GM12865 (cell line): Measurements from ENCODE around the gene ZBTB47.

Experiments used
- DNase-seq: peaks from one replicate; pipeline ENCODE4 v3.0.0; 2010; ENCODE audit warnings: low read depth
- H3K4me3 ChIP-seq: 2 replicates; pipeline ENCODE4 v1.5.1; 2011; ENCODE audit warnings: mild to moderate bottlenecking, low read depth, low read length, control low read depth
- TF ChIP-seq, protein P1 (sequence below): IDR thresholded peaks from 2 replicates; pipeline ENCODE4 v1.5.1; 2011; ENCODE audit warnings: low read length, control low read depth, low read depth, inconsistent platforms; ENCODE audit not compliant: insufficient read depth; ENCODE audit errors: missing control alignments

Gene ZBTB47

DNA sequence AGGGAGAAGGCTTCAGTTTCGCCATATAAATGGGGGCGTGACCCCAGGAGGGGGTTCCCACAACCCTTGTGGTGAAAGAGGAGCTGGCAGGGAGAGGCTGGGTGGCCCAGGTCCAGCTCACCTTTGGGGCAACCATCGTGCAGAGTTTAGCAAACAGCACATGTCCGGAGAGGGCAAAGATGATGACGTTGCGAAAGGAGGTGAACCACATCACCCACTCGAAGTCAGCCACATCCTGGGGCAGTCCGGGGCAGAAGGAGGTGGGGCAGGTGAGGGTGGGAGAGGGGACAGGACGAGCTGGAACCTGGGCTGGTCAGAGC lies 45.4 kb downstream of the ZBTB47 start:
- H3K4me3 ChIP-seq, result no peak overlapping the region
- TF ChIP-seq, protein P1, sequence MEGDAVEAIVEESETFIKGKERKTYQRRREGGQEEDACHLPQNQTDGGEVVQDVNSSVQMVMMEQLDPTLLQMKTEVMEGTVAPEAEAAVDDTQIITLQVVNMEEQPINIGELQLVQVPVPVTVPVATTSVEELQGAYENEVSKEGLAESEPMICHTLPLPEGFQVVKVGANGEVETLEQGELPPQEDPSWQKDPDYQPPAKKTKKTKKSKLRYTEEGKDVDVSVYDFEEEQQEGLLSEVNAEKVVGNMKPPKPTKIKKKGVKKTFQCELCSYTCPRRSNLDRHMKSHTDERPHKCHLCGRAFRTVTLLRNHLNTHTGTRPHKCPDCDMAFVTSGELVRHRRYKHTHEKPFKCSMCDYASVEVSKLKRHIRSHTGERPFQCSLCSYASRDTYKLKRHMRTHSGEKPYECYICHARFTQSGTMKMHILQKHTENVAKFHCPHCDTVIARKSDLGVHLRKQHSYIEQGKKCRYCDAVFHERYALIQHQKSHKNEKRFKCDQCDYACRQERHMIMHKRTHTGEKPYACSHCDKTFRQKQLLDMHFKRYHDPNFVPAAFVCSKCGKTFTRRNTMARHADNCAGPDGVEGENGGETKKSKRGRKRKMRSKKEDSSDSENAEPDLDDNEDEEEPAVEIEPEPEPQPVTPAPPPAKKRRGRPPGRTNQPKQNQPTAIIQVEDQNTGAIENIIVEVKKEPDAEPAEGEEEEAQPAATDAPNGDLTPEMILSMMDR, result no peak
- peak; percentile 9 for DNase-seq

DNA sequence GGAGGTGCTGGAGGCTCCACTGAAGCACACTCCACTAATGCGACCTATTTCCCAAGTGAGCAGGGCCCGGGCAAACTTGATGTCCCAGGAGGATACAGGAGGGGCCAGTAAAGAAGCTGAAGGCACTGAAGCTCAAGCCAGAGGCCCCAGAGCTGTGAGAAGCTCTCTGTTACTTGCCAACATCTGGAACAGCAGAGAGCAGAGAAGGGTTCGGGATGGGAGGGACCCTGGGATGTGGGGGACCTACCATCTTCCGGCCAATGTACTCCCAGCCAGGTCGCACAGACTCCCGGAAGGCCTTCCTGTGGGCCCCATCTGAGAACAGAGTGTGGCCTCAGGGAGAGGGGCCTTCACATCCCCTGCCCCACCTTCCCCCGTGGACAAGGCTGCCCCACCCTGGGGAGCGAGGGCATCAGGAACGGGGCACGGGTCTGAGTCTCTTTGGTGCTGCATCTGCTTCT lies 46.0 kb downstream of the ZBTB47 start:
- no peak for DNase-seq
- H3K4me3 ChIP-seq, result no peak overlapping the region
- TF ChIP-seq, protein P1, result no peak

DNA sequence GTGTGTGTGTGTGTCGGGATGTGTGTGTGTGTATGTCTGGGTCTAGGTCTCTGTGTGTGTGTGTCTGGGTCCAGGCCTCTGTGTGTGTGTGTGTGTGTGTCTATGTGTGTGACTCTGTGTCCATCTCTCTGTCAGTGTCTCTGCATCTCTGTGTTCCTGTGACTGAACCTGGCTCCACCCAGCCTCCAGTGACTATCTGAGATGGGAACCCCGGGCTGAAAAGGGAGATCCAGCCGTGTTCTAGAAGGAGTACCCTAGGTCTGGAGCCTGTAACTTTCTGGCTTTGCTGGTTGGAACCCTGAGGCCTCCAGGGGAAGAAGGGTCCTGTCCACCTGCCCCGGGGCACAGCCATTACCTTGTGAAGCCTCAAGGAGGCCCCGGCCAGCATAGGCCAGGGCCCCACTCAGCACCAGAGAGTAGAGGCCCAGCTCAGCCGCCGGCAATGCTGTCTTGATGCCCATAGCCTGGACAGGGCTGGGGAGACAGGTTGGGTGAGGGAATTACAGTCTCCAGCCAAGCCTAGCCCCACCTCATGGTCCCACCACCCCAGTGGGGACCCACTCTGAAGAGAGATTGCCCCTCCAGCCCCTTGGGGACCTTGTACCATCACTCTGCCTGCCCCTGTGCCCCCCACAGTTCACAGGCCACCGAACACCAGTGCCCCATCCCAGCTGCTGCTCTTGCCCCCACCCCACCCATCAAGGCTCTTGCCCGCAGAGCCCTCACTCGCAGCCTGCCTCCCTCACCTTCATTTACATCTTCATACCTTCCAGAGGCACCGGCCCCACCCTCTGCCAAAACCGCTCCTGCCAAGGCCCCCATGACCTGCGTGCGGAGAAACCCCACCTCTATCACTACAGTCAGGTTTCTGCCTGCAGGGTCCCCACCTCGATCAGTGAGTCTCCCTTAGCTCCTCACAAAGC lies 47.1 kb downstream of the ZBTB47 start:
- TF ChIP-seq, protein P1, result no peak
- no peak for DNase-seq
- no peak overlapping the region for H3K4me3 ChIP-seq

DNA sequence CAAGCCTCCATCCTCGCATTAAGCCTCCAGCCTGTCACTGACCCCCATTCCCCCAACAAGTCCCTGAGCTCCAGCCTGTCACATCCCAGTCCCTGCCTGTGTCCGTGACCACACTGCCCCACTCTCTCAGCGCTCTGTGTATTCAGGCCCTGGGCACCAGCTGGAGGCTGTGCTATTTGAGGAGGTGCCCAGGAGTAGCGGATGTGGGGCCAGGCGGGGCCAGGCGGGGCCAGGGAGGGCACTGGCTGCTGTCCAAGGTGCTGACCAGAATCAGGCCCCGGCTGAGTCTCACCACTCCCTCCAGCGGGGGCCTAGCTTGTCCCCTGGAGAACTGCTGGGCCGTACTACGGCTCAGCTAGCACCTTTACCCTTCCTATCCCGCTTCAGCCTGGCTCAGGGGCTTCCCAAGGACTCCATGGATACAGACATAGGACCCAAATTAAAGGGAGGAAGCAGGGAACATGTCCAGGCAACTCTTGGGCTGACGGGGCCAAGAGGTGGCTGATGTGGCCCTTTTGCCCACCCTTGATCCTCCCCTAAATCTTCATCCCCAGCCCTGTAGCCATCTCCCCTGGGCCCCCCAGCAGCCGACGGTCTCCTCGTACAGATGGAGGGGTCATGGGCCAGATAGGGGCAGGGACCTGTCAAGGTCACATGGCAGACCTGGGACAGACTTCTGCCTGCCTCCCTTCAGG lies 48.0 kb downstream of the ZBTB47 start:
- TF ChIP-seq, protein P1, result no peak
- no peak overlapping the region for H3K4me3 ChIP-seq
- peak; percentile 51 for DNase-seq

GRCh38 chr3:42702066-42702951 lies 48.8 kb downstream of the ZBTB47 start, which contains the start of gene HHATL:
Gene HHATL (minus strand): TSS chr3:42702798. CDS start chr3:42700826, 1,972 bp downstream.
- no peak within 1 kb of the TSS for H3K4me3 ChIP-seq
- TF ChIP-seq, protein P1, result no peak
- no peak for DNase-seq

DNA sequence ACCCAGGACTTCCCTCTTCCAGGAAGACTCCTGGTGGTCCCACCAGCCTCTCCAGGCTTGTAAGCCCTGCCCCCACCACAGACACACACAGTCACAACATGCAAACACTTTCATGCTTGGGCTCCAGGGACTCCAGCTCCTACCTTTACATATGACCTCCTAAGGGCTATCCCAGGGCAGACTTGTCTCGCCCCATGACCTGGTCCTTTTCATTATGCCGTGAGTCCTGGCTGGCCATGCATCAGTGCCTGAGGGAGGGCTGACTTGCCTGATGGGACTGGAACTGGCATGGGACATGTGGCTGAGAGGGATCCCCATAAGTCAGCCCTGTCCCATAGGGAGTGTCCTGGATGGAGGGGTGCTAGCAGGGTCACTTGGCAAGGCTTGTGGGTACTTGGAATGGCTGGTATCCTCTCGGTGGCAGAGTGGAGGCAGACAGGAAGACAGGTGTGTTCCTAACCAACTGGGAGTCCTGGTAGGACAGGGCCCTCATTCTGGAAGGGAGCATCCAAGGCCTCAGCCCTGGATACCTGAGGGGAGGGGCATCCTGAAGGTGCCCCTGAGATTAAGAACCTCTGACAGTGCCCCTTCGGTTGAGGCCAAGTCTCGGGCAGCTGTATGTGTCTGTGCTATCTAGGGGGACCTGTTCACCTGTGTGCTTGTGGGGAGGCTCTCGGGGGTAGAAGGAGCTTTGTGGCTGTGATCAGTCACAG lies 49.6 kb downstream of the ZBTB47 start:
- H3K4me3 ChIP-seq, result no peak overlapping the region
- TF ChIP-seq, protein P1, result no peak
- DNase-seq, result no peak
